GM21390 (cell line): Measurements from ENCODE around the gene NFATC3.

Experiments
- ATAC-seq: cut with Tn5 transposase; IDR thresholded peaks from one replicate; pipeline ENCODE4 v1.9.1; 2021; ENCODE audit not compliant: unreplicated experiment

Gene NFATC3

DNA sequence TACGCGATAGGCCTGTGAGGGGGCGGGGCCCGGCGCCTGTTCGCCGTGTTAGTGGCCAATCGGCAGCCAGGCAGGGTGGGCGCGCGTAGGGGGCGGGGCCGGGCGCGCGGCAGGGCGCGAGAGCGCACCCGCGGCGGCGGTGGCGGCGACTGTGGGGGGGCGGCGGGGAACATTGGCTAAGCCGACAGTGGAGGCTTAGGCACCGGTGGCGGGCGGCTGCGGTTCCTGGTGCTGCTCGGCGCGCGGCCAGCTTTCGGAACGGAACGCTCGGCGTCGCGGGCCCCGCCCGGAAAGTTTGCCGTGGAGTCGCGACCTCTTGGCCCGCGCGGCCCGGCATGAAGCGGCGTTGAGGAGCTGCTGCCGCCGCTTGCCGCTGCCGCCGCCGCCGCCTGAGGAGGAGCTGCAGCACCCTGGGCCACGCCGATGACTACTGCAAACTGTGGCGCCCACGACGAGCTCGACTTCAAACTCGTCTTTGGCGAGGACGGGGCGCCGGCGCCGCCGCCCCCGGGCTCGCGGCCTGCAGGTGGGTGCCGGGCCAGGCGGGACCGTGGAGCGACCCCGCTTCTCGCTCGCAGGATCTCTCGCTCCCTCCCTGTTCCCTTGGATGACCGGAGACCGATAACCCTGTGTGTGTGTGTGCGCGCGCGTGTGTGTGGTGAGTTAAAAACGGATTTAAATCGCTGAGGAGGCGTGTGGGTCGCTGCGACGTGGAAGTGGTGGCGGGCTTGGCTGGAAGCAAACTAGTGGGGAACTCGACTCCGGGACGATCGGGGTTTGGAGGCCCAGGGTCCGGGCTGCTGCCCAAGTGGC, at the start of gene NFATC3:
Gene NFATC3 (plus strand): TSS at position 112 of the 813 bp plus-strand sequence. CDS start 312 bp downstream, at position 424.
- ATAC-seq: peak; percentile 56

DNA sequence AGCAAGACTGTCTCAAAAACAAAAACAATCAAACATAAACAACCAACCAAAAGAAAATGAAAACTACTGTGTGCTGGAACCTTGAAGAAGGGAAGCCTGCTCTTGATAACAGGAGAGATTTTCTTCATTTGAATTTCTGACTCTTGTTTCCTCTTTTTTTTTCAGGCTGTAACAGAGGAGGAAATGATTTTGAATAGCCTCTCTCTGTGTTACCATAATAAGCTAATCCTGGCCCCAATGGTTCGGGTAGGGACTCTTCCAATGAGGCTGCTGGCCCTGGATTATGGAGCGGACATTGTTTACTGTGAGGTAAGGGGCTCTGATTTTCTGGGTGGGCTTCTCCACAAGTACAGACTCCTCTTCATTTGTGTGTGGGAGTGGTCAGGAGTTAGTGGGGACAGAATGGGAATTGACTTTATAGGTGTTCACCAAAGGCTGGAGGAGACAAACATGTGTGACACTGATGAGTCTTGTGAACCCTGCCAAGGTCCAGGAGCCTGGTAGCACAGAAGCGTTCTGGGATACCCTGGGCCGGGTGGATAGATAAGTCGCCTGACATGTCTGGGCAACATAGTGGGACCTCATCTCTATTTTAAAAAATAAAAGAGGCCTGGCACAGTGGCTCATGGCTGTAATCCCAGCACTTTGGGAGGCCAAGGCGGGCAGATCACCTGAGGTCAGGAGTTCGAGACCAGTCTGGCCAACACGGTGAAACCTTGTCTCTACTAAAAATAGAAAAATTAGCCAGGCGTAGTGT, 47.2 kb upstream of the NFATC3 start:
- no peak for ATAC-seq

DNA sequence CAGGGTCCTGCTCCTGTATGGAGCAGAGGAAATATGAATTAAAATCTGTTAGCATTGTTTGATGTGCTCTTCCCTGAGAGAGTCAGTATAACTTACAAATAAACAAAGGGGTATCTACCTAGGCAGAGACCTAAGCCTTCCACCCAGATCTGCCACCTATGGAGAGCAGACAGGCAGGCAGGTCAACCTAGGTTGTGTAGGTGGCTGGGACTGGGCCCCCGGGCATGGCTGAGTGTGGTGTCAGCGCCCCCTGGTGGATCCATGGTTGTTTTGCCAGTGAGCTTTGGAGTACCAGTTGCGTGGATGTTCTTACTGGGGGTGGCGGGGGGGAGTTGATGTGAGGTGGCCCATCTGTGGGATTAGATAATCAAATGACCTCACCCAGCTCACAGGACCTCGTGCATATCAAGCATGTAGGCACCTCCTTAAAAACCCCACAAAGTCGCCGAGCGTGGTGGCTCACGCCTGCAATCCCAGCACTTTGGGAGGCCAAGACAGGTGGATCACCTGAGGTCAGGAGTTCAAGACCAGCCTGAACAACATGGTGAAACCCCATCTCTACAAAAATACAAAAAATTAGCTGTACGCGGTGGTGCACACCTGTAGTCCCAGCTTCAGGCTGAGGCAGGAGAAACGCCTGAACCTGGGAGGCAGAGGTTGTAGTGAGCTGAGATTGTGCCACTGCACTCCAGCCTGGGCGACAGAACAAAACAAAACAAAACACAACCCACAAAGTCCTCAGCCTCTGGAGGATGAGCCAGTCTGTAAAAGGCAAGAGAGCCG, 44.5 kb upstream of the NFATC3 start:
- no peak for ATAC-seq

DNA sequence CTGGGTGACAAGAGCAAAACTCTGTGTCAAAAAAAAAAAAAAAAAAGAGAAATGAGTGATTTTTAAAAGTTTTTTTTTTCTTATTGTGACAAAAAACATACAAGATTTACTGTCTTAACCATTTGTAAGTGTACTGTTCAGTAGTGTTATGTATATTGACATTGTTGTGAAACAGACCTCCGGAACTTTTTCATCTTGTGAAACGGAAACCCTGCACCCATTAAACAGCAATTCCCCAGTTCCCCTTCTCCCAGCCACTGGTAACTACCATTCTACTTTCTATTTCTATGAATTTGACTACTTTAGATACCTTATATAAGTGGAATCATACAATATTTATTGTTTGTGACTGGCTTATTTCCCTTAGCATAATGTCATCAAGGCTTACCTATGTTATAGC, 43.4 kb upstream of the NFATC3 start:
- no peak for ATAC-seq

DNA sequence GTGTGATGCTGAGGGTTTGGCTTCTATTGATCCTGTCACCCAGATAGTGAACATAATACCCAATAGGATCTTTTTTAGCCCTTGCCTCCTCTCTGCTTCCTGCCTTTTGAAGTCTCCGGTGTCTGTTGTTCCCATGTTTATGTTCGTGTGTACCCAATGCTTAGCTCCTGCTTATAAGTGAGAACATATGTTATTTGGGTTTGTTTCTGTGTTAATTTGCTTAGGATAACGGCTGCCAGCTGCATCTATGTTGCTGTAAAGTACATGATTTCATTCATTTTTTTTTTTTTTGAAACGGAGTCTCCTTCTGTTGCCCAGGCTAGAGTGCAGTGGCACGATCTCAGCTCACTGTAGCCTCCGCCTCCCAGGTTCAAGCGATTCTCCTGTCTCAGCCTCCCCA, 39.1 kb upstream of the NFATC3 start:
- no peak for ATAC-seq

DNA sequence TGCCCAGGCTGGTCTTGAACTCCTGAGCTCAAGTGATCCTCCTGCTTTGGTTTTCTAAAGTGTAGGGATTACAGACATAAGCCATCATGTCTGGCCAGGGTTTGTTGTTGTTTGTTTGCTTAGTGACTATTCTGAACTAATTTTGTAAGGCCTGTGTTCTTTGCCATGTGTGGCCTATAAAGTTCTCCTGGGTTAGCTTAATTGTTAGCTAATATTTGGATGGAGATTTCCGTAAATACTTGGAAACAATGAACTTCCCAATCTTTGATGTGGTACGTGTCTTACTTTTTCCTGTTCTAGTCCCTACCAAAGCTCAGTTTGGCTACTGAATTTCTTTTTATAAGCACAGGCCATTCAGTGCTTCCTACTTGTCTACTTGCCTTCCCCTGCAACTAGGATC, 37.2 kb upstream of the NFATC3 start:
- ATAC-seq: no peak

DNA sequence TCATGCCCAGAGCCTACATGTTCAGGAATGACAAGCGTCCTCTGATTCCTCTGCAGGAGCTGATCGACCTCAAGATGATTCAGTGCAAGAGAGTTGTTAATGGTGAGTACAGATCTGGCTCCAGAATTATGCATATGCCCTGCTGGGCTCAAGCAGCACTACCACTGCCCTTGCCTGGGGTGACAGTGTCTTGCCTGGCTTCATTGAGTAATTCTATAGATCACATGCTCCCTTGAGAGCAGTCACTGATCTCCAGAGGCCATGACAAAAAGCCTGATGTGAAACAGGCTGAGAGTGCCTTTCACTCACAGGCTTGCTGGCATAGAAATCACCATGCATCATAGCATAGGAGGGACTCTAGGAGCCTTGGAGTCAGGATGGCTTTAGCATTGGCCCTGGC, 35.7 kb upstream of the NFATC3 start:
- ATAC-seq: no peak

DNA sequence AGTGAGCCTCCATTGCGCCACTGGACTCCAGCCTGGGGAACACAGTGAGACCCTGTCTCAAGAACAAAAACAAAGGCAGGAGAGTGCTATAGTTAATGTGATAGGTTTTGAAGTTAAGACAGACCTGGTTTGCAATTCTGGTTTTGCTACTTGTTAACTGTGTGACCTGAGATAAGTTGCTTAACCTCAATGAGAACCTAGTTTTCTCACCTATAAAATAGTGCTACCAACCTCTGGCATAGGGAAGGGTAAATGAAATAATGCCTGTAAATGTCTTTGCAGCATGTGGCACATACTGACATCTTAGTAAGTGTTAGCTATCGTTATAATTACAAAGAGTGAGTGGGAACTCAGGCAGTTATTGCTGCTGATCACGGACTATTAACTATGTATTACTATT, 29.8 kb upstream of the NFATC3 start:
- ATAC-seq: no peak

DNA sequence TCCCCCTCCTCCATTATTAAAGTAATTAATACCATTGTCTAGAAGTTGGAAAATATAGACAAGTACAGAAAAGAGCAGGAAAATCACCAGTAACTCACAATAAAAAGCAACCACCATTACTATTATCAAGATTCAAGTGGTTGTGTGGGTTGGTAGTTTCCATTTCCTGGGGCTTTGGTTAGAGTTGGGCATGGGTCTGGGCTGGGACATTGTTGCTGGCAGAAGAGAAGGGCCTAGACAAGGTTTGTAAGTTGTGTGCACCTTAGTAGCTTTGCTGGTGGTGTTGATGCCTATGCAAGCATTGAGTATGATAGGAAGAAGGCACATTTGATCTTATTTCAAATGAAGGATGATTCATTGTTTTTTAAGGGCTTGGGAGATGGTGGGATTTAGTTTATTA, 25.4 kb upstream of the NFATC3 start:
- ATAC-seq: no peak

DNA sequence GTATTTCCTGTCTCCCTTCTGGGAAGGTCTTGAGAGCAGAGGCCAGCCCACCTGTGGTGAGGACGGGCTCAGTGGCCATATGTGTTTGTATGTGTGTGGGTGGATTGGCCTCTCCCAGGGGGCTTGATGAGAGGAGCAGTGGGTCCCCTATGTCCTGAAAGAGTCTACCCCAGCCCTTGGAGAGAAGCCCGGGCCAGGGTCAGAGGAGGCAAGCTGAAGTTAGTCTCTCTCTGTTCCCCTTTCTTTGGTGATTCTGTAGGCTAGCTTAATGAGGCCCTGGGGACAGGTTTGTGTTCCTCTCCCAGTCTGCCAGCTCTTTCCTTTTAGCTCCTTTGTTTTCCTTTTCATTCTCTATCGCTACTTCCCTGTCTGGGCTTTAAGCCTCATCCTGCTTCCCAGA, 23.8 kb upstream of the NFATC3 start:
- no peak for ATAC-seq

DNA sequence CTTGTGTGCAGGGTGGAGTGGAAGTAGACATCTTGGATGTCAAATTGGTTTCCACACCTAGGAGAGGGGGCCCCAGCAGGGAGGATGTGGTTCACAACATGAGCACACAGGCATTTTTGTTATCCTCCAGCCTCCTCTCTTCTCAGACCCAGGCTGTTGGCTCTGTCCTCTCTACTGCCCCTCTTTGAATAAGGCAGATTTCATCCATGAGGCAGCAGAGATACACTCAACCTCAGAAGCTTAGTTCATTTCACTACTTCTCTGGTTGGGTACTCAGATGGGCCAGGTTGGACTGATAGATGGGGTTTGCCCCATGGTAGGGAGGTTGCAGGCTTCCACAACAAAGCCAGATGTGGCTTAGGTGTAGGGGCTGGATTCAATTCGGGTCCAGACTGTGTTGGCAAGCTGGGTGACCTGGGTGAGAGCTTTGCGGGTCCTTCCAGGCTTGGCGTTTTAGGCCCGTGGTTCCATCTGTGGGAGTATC, 22.2 kb upstream of the NFATC3 start:
- no peak for ATAC-seq

DNA sequence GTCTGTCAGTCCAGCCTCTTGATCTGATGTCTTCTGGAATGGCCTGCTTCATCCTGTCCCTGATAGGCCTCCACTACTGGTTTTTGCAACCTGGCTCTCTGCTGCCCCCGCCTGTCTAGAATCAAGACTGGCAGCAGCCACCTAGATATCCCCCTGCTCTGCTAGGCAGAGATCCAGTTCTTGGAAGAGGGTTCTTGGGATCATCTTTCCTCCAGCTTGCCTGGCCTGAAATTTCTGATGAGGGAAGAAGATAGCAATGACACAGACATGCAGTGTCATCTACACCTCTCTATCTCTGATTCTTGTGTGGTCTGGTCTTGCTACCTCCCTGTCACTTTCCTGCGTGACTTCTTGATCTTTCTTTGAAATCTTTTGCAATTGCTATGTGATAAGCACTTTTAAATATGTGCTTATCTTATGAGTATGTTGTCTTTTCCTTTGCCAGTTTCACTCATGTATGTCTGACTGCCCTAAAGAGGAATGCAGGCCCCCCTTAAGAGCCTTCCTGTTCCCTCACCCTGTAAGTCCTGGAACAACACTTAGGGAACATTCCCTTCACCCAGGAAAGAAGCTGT, 20.3 kb upstream of the NFATC3 start:
- ATAC-seq: no peak

DNA sequence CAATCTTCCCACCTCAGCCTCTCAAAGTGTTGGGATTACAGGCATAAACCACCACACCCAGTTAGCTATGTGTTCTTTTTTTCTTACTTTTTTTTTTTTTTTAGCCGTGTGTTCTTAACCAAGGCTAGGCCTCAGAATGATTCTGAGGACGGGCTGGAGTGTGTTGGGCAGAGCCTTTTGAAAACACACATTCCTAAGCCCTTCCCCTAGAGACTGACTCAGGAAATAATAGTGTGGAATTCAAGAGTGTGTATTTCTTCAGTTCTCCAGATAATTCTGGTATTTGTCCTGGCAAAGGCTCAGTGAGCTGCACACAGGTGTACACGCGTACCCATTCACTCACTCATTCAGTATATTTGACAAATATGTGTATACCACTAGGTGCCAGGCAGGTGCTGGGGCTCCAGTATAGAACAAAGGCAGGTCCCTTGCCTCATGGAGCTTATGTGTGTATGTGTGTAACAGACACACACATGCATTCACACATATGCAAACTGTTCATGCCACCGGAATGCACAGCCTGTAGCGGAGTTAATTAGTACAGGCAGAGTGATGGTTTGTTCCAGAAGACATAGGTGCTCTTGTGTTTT, 19.4 kb upstream of the NFATC3 start:
- ATAC-seq: no peak

DNA sequence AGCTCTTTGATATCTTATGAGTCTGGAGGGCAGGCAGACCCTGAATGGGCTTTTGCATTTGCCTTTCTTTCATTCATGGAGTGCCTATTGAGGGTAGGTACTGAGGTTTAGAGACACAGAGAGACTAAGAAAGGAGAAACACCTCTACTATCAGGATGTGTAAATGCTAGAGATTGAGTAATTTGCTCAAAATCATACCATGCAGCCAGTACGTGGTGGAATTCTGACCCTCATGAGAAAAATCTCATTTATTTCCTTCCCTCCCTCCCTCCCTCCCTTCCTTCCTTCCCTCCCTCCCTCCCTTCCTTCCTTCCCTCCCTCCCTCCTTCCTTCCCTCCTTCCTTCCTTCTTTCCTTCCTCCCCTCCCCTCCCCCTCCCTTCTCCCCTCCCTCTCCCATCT, 18.4 kb upstream of the NFATC3 start:
- no peak for ATAC-seq

DNA sequence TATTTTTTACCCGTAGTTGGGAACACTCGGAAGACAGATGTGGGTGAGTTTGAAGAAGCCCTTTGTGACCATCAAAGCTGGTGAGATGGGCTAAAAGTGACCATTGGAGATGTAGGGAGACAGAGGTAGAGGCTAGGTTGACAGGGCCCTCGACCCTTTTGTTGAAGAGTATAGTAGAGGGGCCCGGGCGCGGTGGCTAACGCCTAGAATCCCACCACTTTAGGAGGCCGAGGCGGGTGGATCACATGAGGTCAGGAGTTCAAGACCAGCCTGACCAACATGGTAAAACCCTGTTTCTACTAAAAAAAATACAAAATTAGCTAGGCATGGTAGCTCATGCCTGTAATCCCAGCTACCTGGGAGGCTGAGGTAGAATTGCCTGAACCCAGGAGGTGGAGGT, 16.2 kb upstream of the NFATC3 start:
- no peak for ATAC-seq

DNA sequence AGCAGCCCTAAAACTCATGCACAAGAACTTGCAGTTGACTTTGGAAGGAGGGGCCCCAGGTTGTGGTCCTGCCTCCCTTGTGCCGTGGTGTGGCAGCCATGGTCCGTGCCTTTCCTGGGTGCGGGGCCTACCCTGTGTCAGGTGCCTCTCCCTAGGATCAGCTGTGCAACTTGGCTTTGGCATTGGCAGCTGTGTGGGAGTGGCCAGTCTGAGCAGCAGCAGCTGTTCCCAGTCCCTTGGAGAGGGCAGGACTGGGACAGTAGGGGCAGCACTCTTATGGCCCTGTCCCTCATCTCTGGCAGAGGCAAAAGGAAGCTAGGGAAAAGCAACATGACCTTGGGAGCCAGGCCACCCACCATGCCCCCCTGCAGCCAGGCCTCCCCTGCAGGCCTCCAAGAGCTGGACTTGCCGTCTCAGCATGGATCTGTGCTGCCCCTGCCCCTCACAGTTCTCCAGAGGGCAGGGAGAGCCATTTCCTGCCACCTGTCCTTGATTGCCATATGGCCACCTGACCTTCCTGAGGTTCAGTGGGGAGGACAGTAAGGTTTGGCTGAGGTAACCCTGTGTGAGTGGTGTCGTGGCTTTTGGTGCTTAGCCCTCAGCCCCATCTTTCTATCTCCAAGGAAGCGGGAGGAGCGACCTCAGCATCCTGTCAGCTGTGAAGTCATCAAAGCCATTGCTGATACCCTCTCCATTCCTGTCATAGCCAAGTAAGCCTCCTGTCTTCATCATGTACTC, 15.5 kb upstream of the NFATC3 start:
- ATAC-seq: no peak

DNA sequence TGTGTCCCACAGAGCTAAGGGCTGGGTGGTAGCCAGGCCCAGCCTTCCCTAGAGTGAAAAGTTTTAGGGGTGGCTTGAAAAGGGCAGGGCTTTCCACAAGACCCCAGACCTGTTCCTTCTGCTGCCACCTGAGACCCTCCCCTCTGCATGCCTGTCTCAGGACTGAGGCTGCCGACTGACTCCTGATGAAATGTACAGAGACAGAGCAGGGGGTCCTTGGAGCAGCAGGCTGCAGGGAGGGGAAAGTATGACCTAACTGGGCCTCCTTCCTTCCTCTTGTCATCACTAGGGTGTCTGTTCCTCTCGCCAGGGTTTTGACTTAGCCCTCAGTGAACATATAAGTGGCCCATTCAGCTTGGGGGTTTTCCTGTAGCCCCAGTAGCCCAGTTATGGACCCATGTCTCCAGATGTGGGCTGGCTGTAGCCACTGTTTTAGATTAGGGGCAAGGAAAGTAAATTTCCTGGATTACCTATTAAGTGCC, 14.9 kb upstream of the NFATC3 start:
- ATAC-seq: no peak

DNA sequence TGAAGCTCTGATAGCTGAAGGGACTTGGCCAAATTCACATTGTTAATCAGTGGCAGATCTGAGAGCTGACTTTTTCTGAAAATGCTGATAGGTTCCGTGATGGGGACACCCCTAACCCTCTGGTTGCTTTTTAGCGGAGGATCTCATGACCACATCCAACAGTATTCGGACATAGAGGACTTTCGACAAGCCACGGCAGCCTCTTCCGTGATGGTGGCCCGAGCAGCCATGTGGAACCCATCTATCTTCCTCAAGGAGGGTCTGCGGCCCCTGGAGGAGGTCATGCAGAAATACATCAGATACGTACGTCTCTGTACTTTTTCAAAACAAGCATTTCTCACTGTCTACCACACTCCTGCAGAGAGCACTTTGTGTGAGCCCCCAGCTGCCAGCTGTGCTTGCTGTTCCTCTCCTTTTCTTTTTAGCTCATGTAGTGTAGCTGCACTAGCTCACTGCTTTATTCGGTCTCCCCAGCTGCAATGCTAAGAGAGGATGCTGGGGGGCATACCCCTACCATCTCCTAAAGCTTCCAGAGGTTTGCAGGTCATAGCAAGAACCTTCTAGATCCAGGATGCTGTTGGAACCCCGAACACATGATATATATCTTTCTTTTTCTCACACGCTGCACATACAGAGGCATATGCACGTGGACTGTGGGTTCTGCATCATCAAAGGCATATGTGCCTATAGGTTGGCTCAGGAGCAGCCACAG, 14.2 kb upstream of the NFATC3 start:
- ATAC-seq: no peak

DNA sequence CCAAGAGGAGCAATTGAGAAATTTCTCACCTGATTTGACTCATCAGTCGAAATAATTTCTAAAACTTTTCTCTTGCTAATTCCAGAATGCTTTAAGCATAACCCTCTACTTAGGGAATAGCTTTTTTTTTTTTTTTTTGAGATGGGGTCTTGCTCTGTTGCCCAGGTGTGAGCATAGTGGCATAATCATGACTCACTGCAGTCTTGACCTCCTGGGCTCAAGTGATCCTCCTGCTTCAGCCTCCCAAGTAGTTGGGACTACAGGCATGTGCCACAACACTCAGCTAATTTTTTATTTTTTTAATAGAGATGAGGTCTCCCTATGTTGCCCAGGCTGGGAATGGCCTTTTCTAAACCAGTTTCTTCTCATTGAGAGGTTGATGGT, 13.7 kb upstream of the NFATC3 start:
- ATAC-seq: no peak
